Upper lobe of left lung (tissue), 6 donors: Measurements from ENCODE around the gene OR6K2. TPM values are rescaled to one million over a fixed set of nuclear protein-coding genes. Genes with fewer than 3 reads are reported as not detected.

Experiments
- ATAC-seq, 2 donors: fragments of 200-7000 bp; cut with Tn5 transposase; one replicate each; pipeline ENCODE4 v1.9.1; 2022; ENCODE audit warnings: mild to moderate bottlenecking in 2 of 2, moderate library complexity in 2 of 2; ENCODE audit not compliant: low FRiP score in 2 of 2
- DNase-seq, 2 donors: peaks; one replicate each; pipeline ENCODE4 v3.0.0-alpha.2; 2019 to 2020
- H3K27ac ChIP-seq, 4 donors: fragments of 200-600 bp; sonication (generic); one replicate each; pipeline ENCODE4 v1.5.1; 2016 to 2019
- H3K27me3 ChIP-seq, 4 donors: fragments of 200-600 bp; sonication (generic); one replicate each; pipeline ENCODE4 v1.5.1; 2017 to 2019
- H3K36me3 ChIP-seq, 4 donors: fragments of 200-600 bp; sonication (generic); one replicate each; pipeline ENCODE4 v1.5.1; 2016 to 2019
- H3K4me1 ChIP-seq, 4 donors: fragments of 200-600 bp; sonication (generic); one replicate each; pipeline ENCODE4 v1.5.1; 2018 to 2019
- H3K4me3 ChIP-seq, 4 donors: fragments of 200-600 bp; sonication (generic); one replicate each; pipeline ENCODE4 v1.5.1; 2017 to 2019; ENCODE audit warnings: mild to moderate bottlenecking in 2 of 4, moderate library complexity in 1 of 4
- H3K9me3 ChIP-seq, 4 donors: fragments of 200-600 bp; sonication (generic); one replicate each; pipeline ENCODE4 v1.5.1; 2018 to 2019
- EP300 ChIP-seq, 4 donors: sonication (generic); formaldehyde crosslinking; IDR thresholded peaks; one replicate each; pipeline ENCODE4 v1.5.1; 2017; ENCODE audit warnings: antibody characterized with exemption in 4 of 4, control low read depth in 2 of 4
- POLR2A ChIP-seq, 4 donors: fragments of 450-650 bp; IDR thresholded peaks; one replicate each; pipeline ENCODE4 v1.5.1; 2016 to 2017; ENCODE audit warnings: antibody characterized with exemption in 4 of 4, mild to moderate bottlenecking in 2 of 4
- POLR2AphosphoS5 ChIP-seq, 2 donors: sonication (generic); formaldehyde crosslinking; IDR thresholded peaks; one replicate each; pipeline ENCODE4 v1.5.1; 2017; ENCODE audit warnings: antibody characterized with exemption in 2 of 2
- WGBS, 2 donors: methylation state at CpG; one replicate each; pipeline ENCODE4 v1.1.5; 2017 to 2018; 5-methylcytosine and 5-hydroxymethylcytosine counted together
- total RNA-seq, 6 donors: library from RNA; depleted of rRNA in 4 of 6; stranded (reverse); fragments of >200 nt in 4 of 6; gene quantifications; one replicate each; pipeline versions ENCODE4 v1.1.0 to v1.2.1, GENCODE V29; 2016 to 2021
- TF ChIP-seq, protein P1 (sequence below), 6 experiments: fragments of 450-650 bp in 4 of 6; fragments of 200-600 bp in 2 of 6; sonication (generic) in 2 of 6; IDR thresholded peaks; one replicate each; pipeline ENCODE4 v1.5.1; 2016 to 2019; ENCODE audit warnings: antibody characterized with exemption in 6 of 6
- donor health status: DM: no; HTN: no; CAD: no; lungs with moderate emphysema.
- donor health status: DM: no; HTN: yes; CAD: no; lungs with severe emphysema.

Gene OR6K2, protein sequence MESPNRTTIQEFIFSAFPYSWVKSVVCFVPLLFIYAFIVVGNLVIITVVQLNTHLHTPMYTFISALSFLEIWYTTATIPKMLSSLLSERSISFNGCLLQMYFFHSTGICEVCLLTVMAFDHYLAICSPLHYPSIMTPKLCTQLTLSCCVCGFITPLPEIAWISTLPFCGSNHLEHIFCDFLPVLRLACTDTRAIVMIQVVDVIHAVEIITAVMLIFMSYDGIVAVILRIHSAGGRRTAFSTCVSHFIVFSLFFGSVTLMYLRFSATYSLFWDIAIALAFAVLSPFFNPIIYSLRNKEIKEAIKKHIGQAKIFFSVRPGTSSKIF
- not detected for total RNA-seq

DNA sequence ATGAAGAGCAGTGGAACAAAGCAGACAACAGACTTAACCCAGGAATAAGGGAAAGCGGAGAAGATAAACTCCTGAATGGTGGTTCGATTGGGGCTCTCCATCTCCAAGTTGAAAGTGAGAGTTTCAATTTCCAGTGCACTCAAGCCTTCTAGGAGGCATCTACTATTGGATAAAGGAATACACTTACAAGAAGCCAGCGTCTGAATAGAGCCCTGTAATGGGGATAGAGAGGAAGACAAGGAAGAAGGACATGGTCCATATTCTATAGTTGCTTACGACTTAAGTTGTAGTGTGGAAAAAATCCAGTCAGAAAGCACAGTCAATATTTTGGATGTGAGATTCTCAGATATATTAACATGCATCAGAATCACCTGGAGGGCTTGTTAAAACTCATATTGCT, at the start of gene OR6K2:
TSS of gene OR6K2 (minus strand) at position 101 of the 400 bp plus-strand sequence. CDS start at position 101, 0 bp downstream.
- H3K27ac ChIP-seq = no peak within 1 kb of the TSS
- ATAC-seq (no peak), DNase-seq (no peak)
- no peak within 1 kb of the TSS for H3K4me3 ChIP-seq
- no peak for TF ChIP-seq EP300 (IDR thresholded peaks at IDR 0.05)
- no peak for TF ChIP-seq POLR2A (IDR thresholded peaks at IDR 0.05)
- TF ChIP-seq, protein P1, sequence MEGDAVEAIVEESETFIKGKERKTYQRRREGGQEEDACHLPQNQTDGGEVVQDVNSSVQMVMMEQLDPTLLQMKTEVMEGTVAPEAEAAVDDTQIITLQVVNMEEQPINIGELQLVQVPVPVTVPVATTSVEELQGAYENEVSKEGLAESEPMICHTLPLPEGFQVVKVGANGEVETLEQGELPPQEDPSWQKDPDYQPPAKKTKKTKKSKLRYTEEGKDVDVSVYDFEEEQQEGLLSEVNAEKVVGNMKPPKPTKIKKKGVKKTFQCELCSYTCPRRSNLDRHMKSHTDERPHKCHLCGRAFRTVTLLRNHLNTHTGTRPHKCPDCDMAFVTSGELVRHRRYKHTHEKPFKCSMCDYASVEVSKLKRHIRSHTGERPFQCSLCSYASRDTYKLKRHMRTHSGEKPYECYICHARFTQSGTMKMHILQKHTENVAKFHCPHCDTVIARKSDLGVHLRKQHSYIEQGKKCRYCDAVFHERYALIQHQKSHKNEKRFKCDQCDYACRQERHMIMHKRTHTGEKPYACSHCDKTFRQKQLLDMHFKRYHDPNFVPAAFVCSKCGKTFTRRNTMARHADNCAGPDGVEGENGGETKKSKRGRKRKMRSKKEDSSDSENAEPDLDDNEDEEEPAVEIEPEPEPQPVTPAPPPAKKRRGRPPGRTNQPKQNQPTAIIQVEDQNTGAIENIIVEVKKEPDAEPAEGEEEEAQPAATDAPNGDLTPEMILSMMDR (IDR thresholded peaks at IDR 0.05) = no peak
- TF ChIP-seq POLR2AphosphoS5 (IDR thresholded peaks at IDR 0.05) = no peak
- H3K27me3 ChIP-seq = no peaks in the 10 kb centered on the region
- WGBS, 2 donors = 75 to 80% methylated on average over 4 of the region's 4 CpGs
- no peaks in the 10 kb centered on the region for H3K9me3 ChIP-seq
- H3K36me3 ChIP-seq = no peaks in the 10 kb centered on the region
- no peaks in the 10 kb centered on the region for H3K4me1 ChIP-seq

GRCh38 chr1:158735848-158736247, 35.4 kb upstream of the OR6K2 start:
- H3K4me1 ChIP-seq = no peaks in the 10 kb centered on the region
- H3K9me3 ChIP-seq = no peaks in the 10 kb centered on the region
- no peak overlapping the region for H3K4me3 ChIP-seq
- H3K36me3 ChIP-seq = no peaks in the 10 kb centered on the region
- H3K27ac ChIP-seq = no peak overlapping the region
- H3K27me3 ChIP-seq = no peaks in the 10 kb centered on the region
- DNase-seq (no peak), ATAC-seq (no peak)
- TF ChIP-seq EP300 (IDR thresholded peaks at IDR 0.05) = no peak
- TF ChIP-seq POLR2AphosphoS5 (IDR thresholded peaks at IDR 0.05) = no peak
- no peak for TF ChIP-seq POLR2A (IDR thresholded peaks at IDR 0.05)
- TF ChIP-seq, protein P1 (IDR thresholded peaks at IDR 0.05) = no peak

DNA sequence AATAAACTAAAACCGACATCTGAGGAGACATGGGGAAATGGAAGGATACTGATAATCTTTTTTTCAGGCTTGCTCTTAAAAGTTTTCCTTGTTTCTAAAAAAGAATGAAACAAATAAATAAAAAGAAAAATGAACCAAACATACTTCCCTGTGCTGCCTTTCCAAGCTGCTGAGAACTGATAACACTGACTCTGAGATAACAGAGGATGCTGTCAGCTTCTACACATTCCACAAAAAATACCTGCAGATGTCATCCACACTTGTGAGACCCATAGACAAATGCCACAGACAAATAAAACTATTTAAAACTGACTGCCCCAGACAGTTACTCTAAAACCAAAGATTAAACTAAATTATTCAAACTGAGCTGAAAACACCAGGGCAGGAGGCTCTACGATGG, 32.1 kb upstream of the OR6K2 start:
- Histone ChIP-seq H3K27me3 (no peaks in the 10 kb centered on the region), H3K36me3 (no peaks in the 10 kb centered on the region), H3K27ac (no peak overlapping the region), H3K9me3 (no peaks in the 10 kb centered on the region), H3K4me3 (no peak overlapping the region), H3K4me1 (no peaks in the 10 kb centered on the region)
- 51 to 52% methylated on average over 2 of the region's 2 CpGs for WGBS, 2 donors
- ATAC-seq = no peak
- DNase-seq = no peak
- no peak for TF ChIP-seq POLR2AphosphoS5 (IDR thresholded peaks at IDR 0.05)
- TF ChIP-seq, protein P1 (IDR thresholded peaks at IDR 0.05) = no peak
- TF ChIP-seq POLR2A (IDR thresholded peaks at IDR 0.05) = no peak
- no peak for TF ChIP-seq EP300 (IDR thresholded peaks at IDR 0.05)

DNA sequence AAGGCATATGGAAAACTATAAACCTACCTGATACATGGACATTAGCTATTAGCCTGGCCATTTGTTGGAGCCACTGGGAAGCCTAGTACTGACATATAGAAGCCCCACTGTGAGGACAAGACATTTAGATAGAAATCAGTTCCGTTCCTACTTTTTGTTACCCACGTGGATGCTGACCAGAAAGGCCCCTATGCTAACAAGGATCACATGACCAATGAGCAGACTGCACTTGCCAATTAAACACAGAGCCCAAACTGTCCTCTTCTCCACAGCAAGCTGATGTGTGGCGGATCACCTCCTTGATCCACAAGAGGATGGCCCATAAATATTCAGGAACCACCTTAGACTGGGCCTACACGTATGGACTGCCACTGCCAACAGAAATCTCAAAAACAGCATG, 31.3 kb upstream of the OR6K2 start:
- Histone ChIP-seq H3K27me3 (no peaks in the 10 kb centered on the region), H3K4me1 (no peaks in the 10 kb centered on the region), H3K27ac (no peak overlapping the region), H3K36me3 (no peaks in the 10 kb centered on the region), H3K4me3 (no peak overlapping the region), H3K9me3 (no peaks in the 10 kb centered on the region)
- ATAC-seq (no peak), DNase-seq (no peak)
- WGBS, 2 donors = 86 to 88% methylated on average over 4 of the region's 4 CpGs
- no peak for TF ChIP-seq POLR2A (IDR thresholded peaks at IDR 0.05)
- TF ChIP-seq, protein P1 (IDR thresholded peaks at IDR 0.05) = no peak
- TF ChIP-seq EP300 (IDR thresholded peaks at IDR 0.05) = no peak
- no peak for TF ChIP-seq POLR2AphosphoS5 (IDR thresholded peaks at IDR 0.05)

- H3K27me3 ChIP-seq = no peaks in the 10 kb centered on the region
- H3K4me3 ChIP-seq = no peak overlapping the region
- 66 to 78% methylated on average over 4 of the region's 4 CpGs for WGBS, 2 donors
- H3K27ac ChIP-seq = no peak overlapping the region
- ATAC-seq = no peak
- no peak for DNase-seq
- H3K4me1 ChIP-seq = no peaks in the 10 kb centered on the region
- TF ChIP-seq, protein P1 (IDR thresholded peaks at IDR 0.05) = no peak
- TF ChIP-seq EP300 (IDR thresholded peaks at IDR 0.05) = no peak
- no peak for TF ChIP-seq POLR2AphosphoS5 (IDR thresholded peaks at IDR 0.05)
- no peak for TF ChIP-seq POLR2A (IDR thresholded peaks at IDR 0.05)
- no peaks in the 10 kb centered on the region for H3K36me3 ChIP-seq
- H3K9me3 ChIP-seq = no peaks in the 10 kb centered on the region
These were observed 30.0 kb upstream of the OR6K2 start for GRCh38 chr1:158730453-158730852.
